ENCODE measurements around the gene TGFB2. TPM values are rescaled to one million over a fixed set of nuclear protein-coding genes. Genes with fewer than 3 reads are reported as not detected.

Gene TGFB2
- total RNA-seq, 1 experiment from 2014 or later = 0.34 TPM

- Histone ChIP-seq H4K20me1 (ENCODE audit: insufficient read depth) (no peaks in the 10 kb centered on the region), H3K9me3 (ENCODE audit: control insufficient read depth in 1 of 2, insufficient read depth in 1 of 2, low read depth in 1 of 2, low read length in 2 of 2) (no peaks in the 10 kb centered on the region), H3K27ac (ENCODE audit: low read depth, low read length) (peak overlapping the region; percentile 40), H3K4me2 (ENCODE audit: low read length) (peak overlapping the region; percentile 68), H3K4me1 (ENCODE audit: control insufficient read depth in 1 of 2, insufficient read depth in 2 of 2, low read length in 2 of 2) (peaks cover 24 to 35% of the 10 kb centered on the region in 2 experiments), H3K4me3 (replicated peaks in 1 of 2; ENCODE audit: low read depth in 1 of 2, low read length in 2 of 2) (peak overlapping the region in 1 of 2 experiments; percentile 23; a peak in 2 of 4 replicates), H3K9me2 (ENCODE audit: insufficient read depth) (no peaks in the 10 kb centered on the region), H3K27me3 (ENCODE audit: insufficient read depth, low read length) (no peaks in the 10 kb centered on the region), H3K9ac (ENCODE audit: low read length) (0 out of 2 replicates have a peak overlapping the region, but pooled peaks have one; percentile 16), H3K36me3 (ENCODE audit: control insufficient read depth in 1 of 2, insufficient read depth in 2 of 2, low read length in 2 of 2) (no peaks in the 10 kb centered on the region), H3K79me2 (ENCODE audit: insufficient read depth, low read length) (no peaks in the 10 kb centered on the region), H2AFZ (ENCODE audit: low read depth, low read length, poor library complexity, severe bottlenecking) (peak overlapping the region; percentile 89)
- BruUV-seq (replicated peaks) = no TSS peak
- ATAC-seq (no peak; the same call in none of the 2 replicates), DNase-seq (ENCODE audit: low read depth, low spot score) (no peak)
- intact Hi-C loops (cut with micrococcal nuclease) = no loop called here
- ChIA-PET POLR2A (interaction anchor here (0.9 kb wide), 1 partner anchor 17 kb away, joined by 4 read pairs; no protein-coding TSS in a partner anchor), RAD21 (ENCODE audit: low non-redundant PET in 1 of 2, low total read pairs in 2 of 2, uncharacterized antibody in 2 of 2, unreplicated experiment in 2 of 2) (no interaction called here), CTCF (interaction anchor here (1.2 kb wide), 1 partner anchor 537 kb away, joined by 3 read pairs; no protein-coding TSS in a partner anchor)
- TF ChIP-seq CEBPB (IDR thresholded peaks at IDR 0.05; ENCODE audit: low read depth) (no peak), ZNF274 (IDR thresholded peaks at IDR 0.05; ENCODE audit: low read depth, low read length) (no peak), TCF7L2 (IDR thresholded peaks at IDR 0.05; ENCODE audit: borderline replicate concordance, extremely low read depth, insufficient read depth, insufficient read length) (no peak), ZBTB33 (IDR thresholded peaks at IDR 0.05; ENCODE audit: extremely low read depth, insufficient replicate concordance, low read length) (no peak), FOSL1 (IDR thresholded peaks at IDR 0.05; ENCODE audit: low read depth) (no peak), REST (IDR thresholded peaks at IDR 0.05; ENCODE audit: low read depth) (no peak), SP1 (IDR thresholded peaks at IDR 0.05; ENCODE audit: low read depth) (no peak), SIN3A (IDR thresholded peaks at IDR 0.05; ENCODE audit: low read depth) (no peak), RAD21 (IDR thresholded peaks at IDR 0.05; ENCODE audit: low read depth) (no peak), POLR2A (IDR thresholded peaks at IDR 0.05; ENCODE audit: borderline replicate concordance, extremely low read depth, insufficient read depth, insufficient read length) (no peak), POLR2AphosphoS5 (IDR thresholded peaks at IDR 0.05; ENCODE audit: low read depth, low read length) (no peak), ELF1 (IDR thresholded peaks at IDR 0.05; ENCODE audit: borderline replicate concordance, low read depth) (no peak), YY1 (IDR thresholded peaks at IDR 0.05; ENCODE audit: extremely low read depth, insufficient replicate concordance, low read depth, low read length) (no peak), JUND (IDR thresholded peaks at IDR 0.05) (no peak), MAX (IDR thresholded peaks at IDR 0.05) (no peak), CBX3 (IDR thresholded peaks at IDR 0.05; ENCODE audit: low read depth) (no peak), ATF3 (IDR thresholded peaks at IDR 0.05) (no peak), EGR1 (IDR thresholded peaks at IDR 0.05; ENCODE audit: low read depth) (no peak)
Measured at GRCh38 chr1:218459450-218459849, 114.3 kb downstream of the TGFB2 start.
